HG03439 (cell line): ENCODE measurements around the gene RREB1.
"Not testable (repeated sequence)": the region's sequence is repeated elsewhere in the genome, so short reads cannot be mapped to it uniquely, and the experiment has no call there.

Experiments used
- ATAC-seq: cut with Tn5 transposase; IDR thresholded peaks from one replicate; pipeline ENCODE4 v1.9.1; 2021; ENCODE audit warnings: mild to moderate bottlenecking, moderate library complexity; ENCODE audit not compliant: unreplicated experiment

Gene RREB1

GRCh38 chr6:7260291-7261031 is 152.7 kb downstream of the RREB1 start:
- no peak for ATAC-seq

- no peak for ATAC-seq
Measured at GRCh38 chr6:7261032-7261841, 153.5 kb downstream of the RREB1 start.

- ATAC-seq = no peak
Measured at GRCh38 chr6:7261852-7262461, 154.2 kb downstream of the RREB1 start.

- ATAC-seq = no peak
Measured at GRCh38 chr6:7262746-7263518, 155.2 kb downstream of the RREB1 start.

GRCh38 chr6:7263519-7263805 is 155.7 kb downstream of the RREB1 start:
- not testable (repeated sequence) for ATAC-seq

- no peak for ATAC-seq
Measured at GRCh38 chr6:7264041-7264440, 156.3 kb downstream of the RREB1 start.

- ATAC-seq = no peak
Measured at GRCh38 chr6:7264686-7265384, 157.1 kb downstream of the RREB1 start.

- ATAC-seq = not testable (repeated sequence)
Measured at GRCh38 chr6:7265385-7265726, 157.6 kb downstream of the RREB1 start.

- no peak for ATAC-seq
Measured at GRCh38 chr6:7267071-7267465, 159.3 kb downstream of the RREB1 start.

- no peak for ATAC-seq
Measured at GRCh38 chr6:7267466-7268091, 159.8 kb downstream of the RREB1 start.

GRCh38 chr6:7268362-7268761 is 160.6 kb downstream of the RREB1 start:
- ATAC-seq = no peak

GRCh38 chr6:7268816-7269555 is 161.2 kb downstream of the RREB1 start:
- ATAC-seq = no peak

GRCh38 chr6:7269816-7270215 is 162.1 kb downstream of the RREB1 start:
- no peak for ATAC-seq

GRCh38 chr6:7270320-7271204 is 162.8 kb downstream of the RREB1 start:
- no peak for ATAC-seq

- ATAC-seq = no peak
Measured at GRCh38 chr6:7271205-7271534, 163.4 kb downstream of the RREB1 start.

- ATAC-seq = no peak
Measured at GRCh38 chr6:7273709-7274108, 165.9 kb downstream of the RREB1 start.

GRCh38 chr6:7274525-7274924 is 166.8 kb downstream of the RREB1 start:
- ATAC-seq = not testable (repeated sequence)

GRCh38 chr6:7276199-7276524 is 168.4 kb downstream of the RREB1 start:
- peak; percentile 8 for ATAC-seq
